H1 (cell line): ENCODE results near the gene PITPNC1. TPM values are rescaled to one million over a fixed set of nuclear protein-coding genes. Genes with fewer than 3 reads are reported as not detected.

Experiments used
- BRCA1 ChIP-seq: IDR thresholded peaks from 2 replicates; pipeline ENCODE4 v1.6.1; 2012; ENCODE audit warnings: low read depth, low read length, improper control_type of control experiment
- CEBPB ChIP-seq: IDR thresholded peaks from 2 replicates; pipeline ENCODE4 v1.6.1; 2012; ENCODE audit warnings: low read depth, low read length
- GTF2F1 ChIP-seq: IDR thresholded peaks from 2 replicates; pipeline ENCODE4 v1.6.1; 2012; ENCODE audit warnings: low read depth, low read length, improper control_type of control experiment, borderline replicate concordance
- MAFK ChIP-seq: IDR thresholded peaks from 2 replicates; pipeline ENCODE4 v1.6.1; 2012; ENCODE audit warnings: low read depth, mild to moderate bottlenecking, improper control_type of control experiment, low read length
- NANOG ChIP-seq: IDR thresholded peaks from 2 replicates; pipeline ENCODE4 v1.6.1; 2011; ENCODE audit warnings: low read length, low read depth, mild to moderate bottlenecking, inconsistent platforms; ENCODE audit not compliant: insufficient read depth, poor library complexity, severe bottlenecking
- POU5F1 ChIP-seq: IDR thresholded peaks from 2 replicates; pipeline ENCODE4 v1.6.1; 2011; ENCODE audit warnings: low read depth, mild to moderate bottlenecking, low read length, moderate library complexity
- SP4 ChIP-seq: IDR thresholded peaks from 2 replicates; pipeline ENCODE4 v1.6.1; 2012; ENCODE audit warnings: low read length, inconsistent platforms
- USF2 ChIP-seq: IDR thresholded peaks from 2 replicates; pipeline ENCODE4 v1.6.1; 2011; ENCODE audit warnings: low read length, improper control_type of control experiment
- polyA plus RNA-seq, 7 experiments: library from polyadenylated mRNA; depleted of rRNA in 3 of 7; stranded (reverse) in 5 of 7; unstranded in 2 of 7; fragments of >200 nt in 5 of 7; fragments of 200-250 nt in 2 of 7; gene quantifications; 1 replicate in 5 of 7; 2 replicates in 1 of 7; 4 replicates in 1 of 7; pipeline versions ENCODE4 v1.2.1 to v1.2.3, GENCODE V29; 2011 to 2013; ENCODE audit warnings: missing spikeins in 2 of 7, mixed read lengths in 2 of 7
- total RNA-seq: library from RNA; stranded (reverse); fragmentation: NEBNext Ultra II Directional; extraction: Animal tissue kit (Norgen Biotek cat#: 25700); gene quantifications from 2 replicates; pipeline ENCODE4 v1.2.1, GENCODE V29; 2021

The PITPNC1 gene
- total and polyA plus RNA-seq, 2 of the 8 experiments (the other 6 are each of a cell fraction or from before 2014, with no cell fraction given): 17.6 to 54.7 TPM

DNA sequence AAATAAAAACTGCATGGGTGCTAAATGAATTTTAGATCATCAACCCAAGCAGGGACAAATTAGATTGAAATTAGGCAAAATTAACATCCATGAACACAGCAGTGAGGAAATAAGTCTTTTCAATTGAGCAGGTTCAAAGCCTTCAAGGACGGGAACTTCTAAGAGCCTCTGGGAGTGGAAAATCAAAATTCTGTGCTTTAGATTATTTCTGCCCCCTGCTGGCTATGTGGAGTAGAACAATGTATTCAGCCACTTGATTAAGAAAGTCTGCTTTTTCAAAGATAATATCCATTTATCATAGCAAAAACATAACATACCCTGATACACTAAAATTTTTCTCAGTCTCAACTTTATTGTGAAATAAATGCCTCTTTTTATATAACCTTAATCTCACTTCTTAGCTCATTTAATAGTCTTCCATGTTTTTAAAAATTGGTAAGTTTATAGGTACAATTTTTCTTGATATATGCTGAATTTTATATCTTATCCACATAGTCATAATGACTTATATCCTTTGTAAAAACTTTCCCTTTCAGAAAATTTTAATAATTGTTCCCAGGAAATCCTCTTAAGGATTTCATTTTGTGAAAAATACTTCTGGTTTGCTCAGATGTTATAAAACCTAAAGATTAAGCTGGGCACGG lies 312.6 kb downstream of the PITPNC1 start (continued):
- TF ChIP-seq POU5F1: no peak
- TF ChIP-seq CEBPB: no peak
- TF ChIP-seq USF2: no peak
- no peak for TF ChIP-seq MAFK
- TF ChIP-seq BRCA1: no peak
- no peak for TF ChIP-seq GTF2F1
- TF ChIP-seq NANOG: no peak
- no peak for TF ChIP-seq SP4
